GM18870 (cell line): Measurements from ENCODE around the gene DRG2.

Experiments
- ATAC-seq: cut with Tn5 transposase; IDR thresholded peaks from one replicate; pipeline ENCODE4 v1.9.1; 2021; ENCODE audit warnings: moderate library complexity; ENCODE audit not compliant: unreplicated experiment

Gene DRG2

GRCh38 chr17:18115517-18115916 lies 27.8 kb downstream of the DRG2 start:
- ATAC-seq, result no peak

- ATAC-seq, result no peak
These were observed 28.3 kb downstream of the DRG2 start for GRCh38 chr17:18116078-18116477.

GRCh38 chr17:18117533-18117932 lies 29.8 kb downstream of the DRG2 start:
- no peak for ATAC-seq

- ATAC-seq, result no peak
These were observed 30.5 kb downstream of the DRG2 start for GRCh38 chr17:18117982-18118975.

- no peak for ATAC-seq
These were observed 31.5 kb downstream of the DRG2 start for GRCh38 chr17:18119166-18119745.

DNA sequence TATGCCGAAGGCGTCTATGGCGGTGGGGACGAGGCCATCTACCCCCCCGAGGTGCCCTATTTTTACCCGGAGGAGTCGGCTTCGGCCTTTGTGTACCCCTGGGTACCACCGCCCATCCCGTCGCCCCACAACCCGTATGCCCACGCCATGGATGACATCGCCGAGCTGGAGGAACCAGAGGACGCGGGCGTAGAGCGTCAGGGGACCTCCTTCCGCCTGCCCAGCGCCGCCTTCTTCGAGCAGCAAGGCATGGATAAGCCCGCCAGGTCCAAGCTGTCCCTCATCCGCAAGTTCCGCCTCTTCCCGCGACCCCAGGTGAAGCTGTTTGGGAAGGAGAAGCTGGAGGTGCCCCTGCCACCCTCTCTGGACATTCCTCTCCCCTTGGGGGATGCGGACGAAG lies 32.2 kb downstream of the DRG2 start:
- no peak for ATAC-seq

- no peak for ATAC-seq
These were observed 32.8 kb downstream of the DRG2 start for GRCh38 chr17:18120461-18121017.

DNA sequence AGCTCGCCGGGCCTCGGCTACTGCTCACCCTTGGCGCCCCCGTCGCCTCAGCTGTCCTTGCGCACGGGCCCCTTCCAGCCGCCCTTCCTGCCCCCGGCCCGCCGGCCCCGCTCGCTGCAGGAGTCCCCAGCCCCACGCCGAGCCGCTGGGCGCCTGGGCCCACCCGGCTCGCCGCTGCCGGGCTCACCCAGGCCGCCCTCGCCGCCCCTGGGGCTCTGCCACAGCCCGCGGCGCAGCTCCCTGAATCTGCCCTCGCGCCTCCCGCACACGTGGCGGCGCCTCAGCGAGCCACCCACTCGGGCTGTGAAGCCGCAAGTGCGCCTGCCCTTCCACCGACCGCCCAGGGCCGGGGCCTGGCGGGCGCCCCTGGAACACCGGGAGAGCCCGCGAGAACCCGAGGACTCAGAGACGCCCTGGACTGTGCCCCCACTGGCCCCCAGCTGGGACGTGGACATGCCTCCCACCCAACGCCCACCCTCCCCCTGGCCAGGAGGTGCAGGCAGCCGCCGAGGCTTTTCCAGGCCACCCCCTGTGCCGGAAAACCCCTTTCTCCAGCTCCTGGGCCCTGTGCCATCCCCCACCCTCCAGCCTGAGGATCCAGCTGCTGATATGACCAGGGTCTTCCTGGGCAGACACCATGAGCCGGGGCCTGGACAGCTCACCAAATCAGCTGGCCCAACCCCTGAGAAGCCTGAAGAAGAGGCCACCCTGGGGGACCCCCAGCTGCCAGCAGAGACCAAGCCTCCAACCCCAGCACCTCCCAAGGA lies 33.6 kb downstream of the DRG2 start:
- no peak for ATAC-seq

GRCh38 chr17:18122990-18123753 lies 35.4 kb downstream of the DRG2 start:
- ATAC-seq, result no peak

GRCh38 chr17:18124345-18125126 lies 36.8 kb downstream of the DRG2 start:
- ATAC-seq, result no peak

DNA sequence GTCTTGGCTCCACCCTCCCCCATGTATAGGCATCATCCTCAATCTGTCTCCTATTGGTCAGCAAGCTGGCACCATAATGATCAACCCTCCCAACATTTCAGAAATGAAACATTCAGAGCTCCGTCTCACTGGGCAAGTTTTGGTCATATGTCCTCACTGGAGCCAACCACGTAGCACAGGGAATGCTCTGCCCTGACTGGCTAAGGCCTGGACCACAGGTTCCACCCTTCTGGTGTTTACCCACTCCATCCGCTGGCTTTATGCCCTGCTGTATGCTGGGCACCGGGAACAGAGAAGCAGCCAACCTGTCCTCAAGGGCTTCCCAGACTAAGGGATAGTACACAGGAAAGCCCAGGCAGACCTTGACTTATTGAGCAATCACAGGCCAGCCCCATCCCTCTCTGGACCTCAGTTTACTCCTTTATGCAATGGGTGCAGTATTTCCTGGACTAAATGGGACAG lies 41.3 kb downstream of the DRG2 start:
- ATAC-seq, result no peak

DNA sequence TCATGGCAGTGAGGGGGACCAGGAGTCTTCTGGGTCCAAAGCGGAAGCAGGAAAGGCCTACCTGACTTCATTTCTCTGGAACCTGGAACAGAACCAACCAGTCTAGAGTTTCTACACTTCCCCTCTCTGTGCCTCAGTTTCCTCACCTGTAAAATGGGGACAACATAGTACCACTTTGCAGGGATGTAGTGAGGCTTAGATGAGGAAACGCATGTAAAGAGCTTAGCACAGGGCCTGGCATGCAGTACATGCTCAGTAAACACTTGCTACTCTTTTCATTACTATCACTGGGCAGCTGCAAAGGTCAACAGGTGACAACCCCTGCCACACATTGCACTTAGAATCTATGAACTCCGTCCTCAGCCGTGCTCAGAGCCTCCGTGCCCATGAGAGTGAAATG lies 45.0 kb downstream of the DRG2 start:
- no peak for ATAC-seq

- ATAC-seq, result no peak
These were observed 48.6 kb downstream of the DRG2 start for GRCh38 chr17:18136357-18136756.

- no peak for ATAC-seq
These were observed 50.5 kb downstream of the DRG2 start for GRCh38 chr17:18138065-18138749.

DNA sequence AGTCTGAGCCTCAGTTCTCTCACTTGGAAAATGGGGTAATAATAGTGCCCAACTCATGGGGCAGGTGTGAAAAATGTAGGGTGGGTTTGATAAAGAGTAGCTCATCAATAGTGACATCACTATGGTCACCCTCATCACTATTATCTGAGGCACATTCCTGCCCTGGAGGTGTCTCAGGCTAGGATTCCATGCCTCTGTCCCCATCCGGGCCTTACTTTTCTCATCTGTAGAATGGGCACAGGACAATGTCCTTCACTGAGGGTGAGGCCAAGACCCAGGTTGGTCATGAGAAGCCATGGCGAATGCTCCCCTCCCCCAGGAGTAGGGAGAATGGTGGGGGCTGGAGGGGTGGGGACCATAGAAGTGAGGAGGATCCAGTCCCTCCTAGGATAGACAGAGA lies 51.3 kb downstream of the DRG2 start:
- ATAC-seq, result no peak

DNA sequence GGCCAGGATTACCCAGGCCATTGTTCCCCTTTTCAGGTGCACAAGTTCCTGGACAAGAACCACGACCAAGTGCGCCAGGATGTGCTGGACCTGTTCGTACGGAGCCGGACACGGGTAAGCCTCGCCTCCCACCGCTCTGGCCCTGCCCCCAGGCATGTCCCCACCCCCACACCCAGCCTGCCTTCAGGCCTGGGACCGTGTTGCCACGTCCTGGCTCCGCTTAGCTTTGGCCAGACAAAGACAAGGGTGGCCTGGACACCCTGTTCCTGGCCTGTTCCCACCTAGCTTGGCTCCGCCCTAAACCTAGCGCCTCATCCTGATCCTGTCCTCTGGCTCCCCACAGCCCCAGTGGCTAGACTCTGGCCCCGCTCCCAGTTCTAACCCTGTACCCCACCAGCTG lies 51.8 kb downstream of the DRG2 start:
- ATAC-seq, result no peak

DNA sequence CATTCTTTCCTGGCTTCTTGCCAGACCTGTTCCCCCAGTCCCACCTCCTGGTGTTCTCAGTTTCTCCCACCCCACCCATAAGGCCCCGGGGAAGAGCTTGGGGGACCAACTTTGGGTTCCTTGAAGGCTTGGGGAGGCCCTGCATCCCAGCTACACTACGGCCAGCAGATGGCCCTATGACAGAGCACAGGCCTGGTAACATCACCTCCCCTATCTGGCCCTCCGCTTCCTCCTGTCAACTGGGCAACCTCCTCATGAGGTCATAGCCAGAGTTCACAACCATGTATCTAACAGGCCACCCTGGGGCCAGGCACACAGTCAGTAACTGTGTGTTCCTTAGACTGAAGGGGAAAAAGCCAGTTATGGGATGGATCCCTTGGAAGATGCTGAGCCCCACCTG lies 52.2 kb downstream of the DRG2 start:
- no peak for ATAC-seq

DNA sequence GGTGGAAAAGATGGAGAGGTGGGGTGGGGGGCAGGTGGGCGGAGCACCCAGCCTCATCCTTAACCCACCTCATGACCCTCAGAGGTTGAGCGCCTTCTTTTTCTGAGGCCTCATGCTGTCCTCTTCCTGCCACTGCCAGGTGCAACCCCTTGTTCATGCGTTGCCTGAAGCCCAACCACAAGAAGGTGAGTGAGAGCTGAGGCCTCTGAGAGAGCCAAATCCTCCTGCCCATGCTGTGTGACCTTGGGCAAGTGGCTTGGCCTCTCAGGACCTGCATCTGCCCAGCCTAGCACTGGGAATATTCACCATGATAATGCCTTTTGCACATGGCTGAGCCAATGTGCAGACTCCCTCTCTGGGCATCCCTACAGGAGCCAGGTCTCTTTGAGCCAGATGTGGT lies 52.9 kb downstream of the DRG2 start:
- no peak for ATAC-seq

GRCh38 chr17:18141210-18141803 lies 53.6 kb downstream of the DRG2 start:
- no peak for ATAC-seq
